HG02588 (cell line): ENCODE measurements around the gene UBA7.
"Not testable (repeated sequence)": the region's sequence is repeated elsewhere in the genome, so short reads cannot be mapped to it uniquely, and the experiment has no call there.

ENCODE experiments used
- ATAC-seq: cut with Tn5 transposase; IDR thresholded peaks from one replicate; pipeline ENCODE4 v1.9.1; 2021; ENCODE audit warnings: mild to moderate bottlenecking, moderate library complexity; ENCODE audit not compliant: unreplicated experiment

Gene UBA7

DNA sequence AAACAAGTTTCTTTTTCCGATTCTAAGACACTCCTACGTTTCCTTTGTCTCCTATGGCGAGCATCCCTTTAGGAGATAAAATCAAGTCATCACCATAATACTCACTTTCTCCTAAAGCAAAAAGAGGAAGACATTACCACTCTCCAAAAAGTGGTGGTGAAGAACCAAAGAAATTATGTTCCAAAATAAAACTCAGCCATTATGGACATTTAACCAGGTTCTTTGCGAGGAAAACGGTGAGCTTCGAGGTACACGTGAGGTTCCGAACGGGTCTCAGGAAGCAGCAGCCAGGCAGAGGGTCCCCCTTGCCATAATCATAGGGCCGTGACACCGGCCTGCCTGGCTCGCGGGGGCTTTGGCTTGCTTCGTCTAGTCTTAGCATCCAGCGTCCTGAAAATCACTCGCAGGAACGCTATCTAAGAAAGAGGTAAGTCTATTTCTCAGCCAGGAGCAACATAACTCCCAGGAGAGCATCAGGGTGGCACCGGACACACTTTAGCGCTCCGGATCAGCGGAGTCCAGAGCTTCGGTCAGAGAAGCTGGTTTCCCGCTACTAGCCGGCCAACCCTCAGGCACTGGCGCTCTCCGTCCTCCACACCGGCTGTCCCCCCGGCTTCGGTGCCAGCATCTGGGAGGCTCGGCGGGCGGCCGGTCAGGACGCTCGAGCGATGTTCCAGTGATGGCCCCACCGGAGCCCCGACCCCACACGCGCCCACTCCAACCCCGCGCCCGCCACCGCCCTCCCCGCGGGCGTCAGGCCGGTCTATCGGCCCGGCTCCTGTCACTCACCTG is 28.0 kb downstream of the UBA7 start:
- peak; percentile 44 for ATAC-seq

DNA sequence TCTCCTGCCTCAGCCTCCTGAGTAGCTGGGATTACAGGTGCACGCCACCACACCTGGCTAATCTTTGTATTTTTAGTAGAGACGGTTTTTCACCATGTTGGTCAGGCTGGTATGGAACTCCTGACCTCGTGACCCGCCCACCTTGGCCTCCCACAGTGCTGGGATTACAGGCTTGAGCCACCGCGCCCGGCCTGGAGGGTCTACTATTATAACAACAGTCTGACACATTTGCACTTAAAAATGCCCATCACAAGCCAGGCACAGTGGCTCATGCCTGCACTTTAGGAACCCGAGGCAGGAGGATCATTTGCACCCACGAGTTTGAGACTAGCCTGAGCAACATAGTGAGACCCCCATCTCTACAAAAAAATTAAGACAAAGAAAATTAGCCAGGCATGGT is 31.5 kb downstream of the UBA7 start:
- not testable (repeated sequence) for ATAC-seq

DNA sequence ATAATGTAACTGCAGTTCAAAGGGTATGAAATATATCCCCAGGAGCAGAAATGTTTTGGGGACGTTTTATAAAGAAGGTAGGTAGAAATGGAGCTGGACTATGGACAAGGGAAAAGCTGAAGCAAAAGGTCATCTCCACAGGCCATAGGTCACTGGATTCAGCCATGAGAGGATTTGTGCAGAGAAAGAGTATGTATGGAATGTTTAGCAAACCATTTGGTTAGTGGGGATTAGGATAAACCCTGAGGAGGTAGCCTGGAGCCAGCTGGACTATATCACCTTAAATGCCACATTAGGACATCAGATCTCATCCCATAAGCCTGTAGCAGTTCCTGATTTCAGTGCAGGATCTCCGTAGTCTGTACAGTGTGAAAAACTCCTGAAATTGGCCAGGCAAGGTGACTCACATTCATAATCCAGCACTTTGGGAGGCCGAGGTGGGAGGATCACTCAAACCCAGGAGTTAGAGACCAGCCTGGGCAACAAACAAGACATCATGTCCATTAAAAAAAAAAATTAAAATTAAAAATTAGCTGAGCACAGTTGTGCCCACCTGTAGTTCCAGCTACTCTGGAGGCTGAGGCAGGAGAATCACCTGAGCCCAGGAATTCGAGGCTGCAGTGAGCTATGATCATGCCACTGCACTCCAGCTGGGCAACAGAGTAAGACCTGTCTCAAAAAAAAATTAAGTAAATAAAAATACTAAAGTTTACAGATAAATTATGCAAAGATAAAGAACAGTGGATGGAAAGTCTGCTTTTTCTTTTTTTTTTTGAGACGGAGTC is 32.1 kb downstream of the UBA7 start:
- ATAC-seq: no peak

DNA sequence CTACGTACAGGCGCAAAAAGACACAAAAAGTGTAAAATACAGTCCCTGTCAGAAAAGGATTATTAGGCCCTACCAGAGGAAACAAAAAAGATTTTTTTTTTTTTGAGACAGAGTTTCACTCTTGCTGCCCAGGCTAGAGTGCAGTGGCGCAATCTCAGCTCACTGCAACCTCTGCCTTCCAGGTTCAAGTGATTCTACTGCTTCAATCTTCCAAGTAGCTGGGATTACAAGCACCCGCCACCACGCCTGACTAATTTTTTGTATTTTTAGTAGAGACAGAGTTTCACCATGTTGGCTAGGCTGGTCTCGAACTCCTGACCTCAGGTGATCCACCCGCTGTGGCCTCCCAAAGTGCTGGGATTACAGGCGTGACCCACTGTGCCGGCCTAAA is 32.8 kb downstream of the UBA7 start:
- not testable (repeated sequence) for ATAC-seq

GRCh38 chr3:49780080-49780974 is 33.4 kb downstream of the UBA7 start:
- no peak for ATAC-seq

DNA sequence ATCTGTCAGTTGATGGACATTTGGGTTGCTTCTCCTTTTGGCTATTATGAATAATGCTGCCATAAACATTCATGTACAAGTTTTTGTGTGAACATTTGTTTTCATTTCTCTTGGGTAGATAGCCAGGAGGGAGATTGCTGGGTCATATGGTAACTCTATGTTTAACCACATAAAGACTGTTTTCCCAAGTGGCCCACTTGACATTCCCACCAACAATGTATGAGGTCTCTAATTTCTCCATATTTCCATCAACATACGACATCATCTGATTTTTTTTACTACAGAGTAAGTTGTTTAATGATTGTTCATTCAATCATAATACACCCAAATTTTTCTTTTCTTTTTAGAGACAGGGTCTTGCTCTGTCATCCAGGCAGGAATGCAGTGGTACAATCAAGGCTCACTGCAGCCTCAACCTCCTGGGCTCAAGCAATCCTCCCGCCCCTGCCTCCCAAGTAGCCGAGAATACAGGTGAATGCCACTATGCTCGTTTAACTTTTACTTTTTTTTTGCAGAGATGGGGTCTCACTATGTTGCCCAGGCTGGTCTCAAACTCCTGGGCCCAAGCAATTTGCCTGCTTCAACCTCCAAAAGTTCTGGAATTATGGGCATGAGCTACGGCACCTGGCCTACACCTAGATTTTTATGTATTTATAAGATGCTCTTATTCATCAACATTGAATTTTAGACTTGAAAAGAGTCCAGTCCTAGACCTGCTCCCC is 34.2 kb downstream of the UBA7 start:
- ATAC-seq: no peak

DNA sequence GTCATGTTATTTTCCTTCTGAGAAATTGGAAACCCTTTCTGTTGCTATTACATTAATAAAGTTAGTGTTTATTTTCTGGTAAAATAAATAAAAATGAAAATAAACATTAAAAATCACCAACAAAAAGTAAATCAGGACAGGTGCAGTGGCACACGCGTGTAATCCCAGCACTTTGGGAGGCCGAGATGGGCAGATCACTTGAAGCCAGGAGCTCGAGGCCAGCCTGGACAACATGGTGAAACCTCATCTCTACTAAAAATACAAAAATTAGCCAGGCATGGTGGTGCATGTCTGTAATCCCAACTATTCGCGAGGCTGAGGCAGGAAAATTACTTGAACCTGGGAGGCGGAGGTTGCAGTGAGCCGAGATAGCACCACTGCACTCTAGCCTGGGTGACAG is 37.7 kb downstream of the UBA7 start:
- ATAC-seq: not testable (repeated sequence)

- ATAC-seq: no peak
Measured at GRCh38 chr3:49775538-49775937, 38.2 kb downstream of the UBA7 start.

DNA sequence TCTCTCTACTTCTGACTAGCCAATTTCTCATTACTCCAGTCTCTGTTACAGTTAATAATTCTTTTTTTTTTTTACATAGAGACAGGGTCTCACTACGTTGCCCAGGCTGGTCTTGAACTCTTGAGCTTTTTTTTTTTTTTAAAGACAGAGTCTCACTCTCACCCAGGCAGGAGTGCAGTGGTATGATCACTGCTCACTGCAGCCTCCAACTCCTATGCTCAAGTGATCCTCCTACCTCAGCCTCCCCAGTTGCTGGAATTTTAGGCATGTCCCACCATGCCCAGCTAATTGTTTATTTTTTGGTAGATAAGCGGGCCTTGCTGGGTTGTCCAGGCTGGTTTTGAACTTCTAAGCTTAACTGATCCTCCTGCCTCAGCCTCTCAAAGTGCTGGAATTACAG is 41.0 kb downstream of the UBA7 start:
- no peak for ATAC-seq

DNA sequence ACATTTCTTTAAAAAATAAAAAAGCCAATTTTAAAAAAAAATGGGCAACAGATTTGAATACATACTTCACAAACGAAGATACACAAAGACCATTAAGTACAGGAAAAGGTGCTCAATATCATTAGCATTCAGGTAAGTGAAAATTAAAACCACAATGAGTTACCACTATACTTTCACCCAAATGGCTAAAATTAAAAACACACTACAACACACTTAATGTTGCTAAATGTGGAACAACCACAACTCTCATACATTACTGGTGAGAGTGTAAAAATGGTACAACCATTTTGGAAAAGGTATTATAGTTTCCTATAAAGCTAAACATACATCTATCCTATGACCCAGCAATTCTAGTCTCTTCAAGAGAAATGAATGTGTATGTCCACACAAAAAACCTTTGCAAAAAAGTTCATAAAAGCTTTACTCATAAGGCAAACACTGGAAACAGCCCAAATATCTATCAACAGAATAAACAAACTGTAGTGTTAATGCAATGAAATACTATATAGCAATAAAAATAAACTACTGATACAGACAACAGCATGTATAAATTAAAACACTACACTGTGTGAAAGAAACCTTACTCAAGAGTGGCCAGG is 42.3 kb downstream of the UBA7 start:
- no peak for ATAC-seq

GRCh38 chr3:49769926-49770325 is 43.8 kb downstream of the UBA7 start:
- ATAC-seq: no peak

DNA sequence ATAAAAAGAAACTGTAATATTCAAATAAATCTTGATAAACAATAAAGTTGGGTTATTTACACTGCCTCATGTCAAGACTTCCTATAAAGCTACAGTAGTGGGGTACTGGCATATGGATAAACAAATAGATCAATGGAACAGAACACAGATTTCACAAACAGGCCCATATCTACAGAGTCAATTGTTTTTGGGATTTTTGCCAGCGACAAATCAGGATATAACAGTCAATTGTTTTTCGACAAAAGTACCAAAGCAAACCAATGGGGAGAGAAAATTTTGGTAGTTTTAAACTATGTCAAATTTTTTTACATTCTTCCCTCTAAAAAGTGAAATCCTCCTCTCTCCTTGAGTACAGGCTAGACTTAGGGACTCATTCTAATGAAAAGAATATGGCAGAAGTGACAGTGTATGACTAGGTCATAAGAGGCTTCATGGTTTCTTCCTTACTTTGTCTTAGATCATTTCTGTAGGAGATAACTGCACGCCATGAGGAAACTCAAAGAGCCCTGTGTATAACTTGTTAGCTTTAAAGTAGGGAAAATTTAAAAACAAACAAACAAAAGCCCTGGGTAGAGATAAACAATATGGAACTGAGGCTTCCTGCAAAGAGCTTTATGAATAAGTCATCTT is 44.4 kb downstream of the UBA7 start:
- ATAC-seq: no peak

- no peak for ATAC-seq
Measured at GRCh38 chr3:49763981-49764380, 49.8 kb downstream of the UBA7 start.

DNA sequence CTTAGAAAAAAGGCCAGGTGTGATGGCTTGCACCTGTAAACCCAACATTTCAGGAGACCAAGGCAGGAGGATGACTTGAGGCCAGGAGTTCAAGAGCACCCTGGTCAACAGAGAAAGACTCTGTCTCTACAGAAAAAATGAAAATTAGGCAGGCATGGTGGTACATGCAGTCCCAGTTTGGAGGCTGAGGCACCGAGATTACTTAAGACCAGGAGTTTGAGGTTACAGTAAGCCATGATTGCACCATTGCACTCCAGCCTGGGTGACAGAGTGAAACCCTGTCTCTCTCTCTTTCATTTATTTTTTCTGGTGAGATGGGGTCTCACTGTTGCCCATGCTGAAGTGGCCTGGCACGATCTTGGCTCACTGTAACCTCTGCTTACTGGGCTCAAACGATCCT is 52.1 kb downstream of the UBA7 start:
- no peak for ATAC-seq

DNA sequence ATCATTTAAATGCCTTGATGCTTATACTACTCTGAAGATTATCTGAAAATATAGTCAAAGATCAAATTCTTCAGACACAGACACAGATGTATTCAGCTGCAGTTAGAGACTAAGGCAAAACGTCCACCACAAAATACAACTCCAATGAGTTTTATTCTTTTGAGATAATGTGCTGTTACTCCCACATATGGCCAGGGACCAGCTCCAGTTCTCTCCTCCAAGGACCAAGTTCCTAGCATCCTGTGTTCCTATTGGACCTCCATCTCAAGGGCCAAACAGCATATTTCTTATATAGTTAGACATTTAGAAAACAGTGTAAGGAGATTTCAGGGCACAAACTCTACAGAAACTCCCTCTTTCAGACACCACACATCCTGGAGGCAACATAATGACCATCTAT is 54.5 kb downstream of the UBA7 start:
- no peak for ATAC-seq

DNA sequence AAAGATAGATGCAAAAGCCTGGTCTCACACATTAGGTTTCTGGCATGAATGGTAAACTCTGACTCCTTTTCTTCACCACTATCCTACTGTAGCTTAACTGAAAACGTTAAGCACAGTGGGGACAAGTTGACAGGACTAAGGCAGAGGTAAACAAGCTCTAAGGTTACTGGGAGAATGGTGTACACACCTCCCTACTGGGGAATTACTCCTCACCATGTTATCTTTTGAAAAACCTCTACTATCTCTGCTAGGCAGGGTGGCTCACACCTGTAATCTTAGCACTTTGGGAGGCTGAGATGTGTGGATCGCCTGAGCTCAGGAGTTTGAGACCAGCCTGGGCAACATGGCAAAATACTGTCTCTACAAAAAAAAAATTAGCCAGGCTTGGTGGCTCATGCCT is 56.6 kb downstream of the UBA7 start:
- ATAC-seq: no peak

DNA sequence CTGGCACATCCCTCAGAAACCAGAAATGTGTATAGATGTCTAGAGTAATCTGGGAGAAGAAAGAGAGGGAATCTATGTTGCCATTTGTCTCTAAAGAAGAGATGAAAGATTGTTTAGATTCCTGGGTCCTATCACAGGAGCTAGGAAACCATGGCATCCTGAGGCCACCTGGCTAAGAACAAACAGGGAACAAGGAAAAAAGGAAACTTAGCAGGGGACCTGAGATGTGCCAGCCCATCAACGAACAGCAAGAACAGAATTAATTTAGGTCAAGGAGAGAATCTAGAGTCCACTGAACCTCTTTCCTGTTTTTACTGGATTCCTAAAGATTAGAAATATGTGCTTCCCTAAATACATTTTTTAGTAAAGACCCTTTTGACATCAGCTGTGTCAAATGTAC is 57.7 kb downstream of the UBA7 start:
- ATAC-seq: no peak
